TTC549 (cell line): ENCODE results near the gene PRG3.

Experiments used
- FAIRE-seq: peaks from 2 replicates; lab custom pipeline; 2012; peaks lifted over from hg19 to GRCh38; lab: Jason Lieb, UNC

Gene PRG3

GRCh38 chr11:57336111-57336666 is 44.8 kb downstream of the PRG3 start:
- no peak for FAIRE-seq

- no peak for FAIRE-seq
These were observed 45.4 kb downstream of the PRG3 start, which contains the start of gene SSRP1 for GRCh38 chr11:57335343-57336110. Gene SSRP1, minus strand, starts transcription at chr11:57335892. Its CDS starts 771 bp downstream, at chr11:57335121.

GRCh38 chr11:57335023-57335342 is 46.0 kb downstream of the PRG3 start:
- no peak for FAIRE-seq

- no peak for FAIRE-seq
These were observed 48.1 kb downstream of the PRG3 start for GRCh38 chr11:57332694-57333440.

- no peak for FAIRE-seq
These were observed 49.2 kb downstream of the PRG3 start for GRCh38 chr11:57331720-57332119.

- no peak for FAIRE-seq
These were observed 50.9 kb downstream of the PRG3 start for GRCh38 chr11:57330029-57330428.

- no peak for FAIRE-seq
These were observed 53.2 kb downstream of the PRG3 start for GRCh38 chr11:57327721-57328120.
